Calu3 (cell line): ENCODE data around the gene FOXP1. TPM values are rescaled to one million over a fixed set of nuclear protein-coding genes. Genes with fewer than 3 reads are reported as not detected.

ENCODE experiments used
- BruUV-seq: library from RNA; stranded (reverse); fragments of 400-500 nt; replicated peaks from 2 replicates; lab custom pipeline; 2021; lab: Mats Ljungman, UMichigan
- CTCF ChIA-PET: fragments of 300-600 bp; sonication (Branson Sonifier 250); formaldehyde crosslinking; loops from one replicate; lab custom pipeline; 2022; ENCODE audit warnings: antibody characterized with exemption; lab: Charles Lee
- DNase-seq: peaks from one replicate; pipeline ENCODE4 v3.0.0; 2022
- H3K27ac Mint-ChIP-seq: one replicate; pipeline ENCODE4 v1.8.0; 2022; ENCODE audit warnings: mixed read lengths; ENCODE audit not compliant: unreplicated experiment
- H3K27me3 Mint-ChIP-seq: one replicate; pipeline ENCODE4 v1.8.0; 2022; ENCODE audit warnings: mixed read lengths; ENCODE audit not compliant: unreplicated experiment
- H3K36me3 Mint-ChIP-seq: one replicate; pipeline ENCODE4 v1.8.0; 2022; ENCODE audit warnings: mild to moderate bottlenecking, moderate library complexity, mixed read lengths; ENCODE audit not compliant: insufficient read depth, unreplicated experiment
- H3K4me1 Mint-ChIP-seq: one replicate; pipeline ENCODE4 v1.8.0; 2022; ENCODE audit warnings: mild to moderate bottlenecking, low read depth, mixed read lengths; ENCODE audit not compliant: unreplicated experiment
- H3K4me3 Mint-ChIP-seq: one replicate; pipeline ENCODE4 v1.8.0; 2022; ENCODE audit warnings: mild to moderate bottlenecking, low read depth, moderate library complexity, mixed read lengths; ENCODE audit not compliant: unreplicated experiment
- H3K9me3 Mint-ChIP-seq: one replicate; pipeline ENCODE4 v1.8.0; 2022; ENCODE audit warnings: low read depth, mixed read lengths; ENCODE audit not compliant: unreplicated experiment
- intact Hi-C: fragments of 100-400 bp; cut with micrococcal nuclease; formaldehyde crosslinking; loops from one replicate; pipeline ENCODE4 v1.10.0; 2022; ENCODE audit not compliant: unreplicated experiment
- total RNA-seq: library from RNA; stranded (reverse); gene quantifications from 2 replicates; pipeline ENCODE4 v1.2.3, GENCODE V29; 2022
- TF ChIP-seq, protein P1 (sequence below): fragments of 200-600 bp; IDR thresholded peaks from one replicate; pipeline ENCODE4 v1.8.0; 2022; ENCODE audit warnings: antibody characterized with exemption; ENCODE audit not compliant: unreplicated experiment

FOXP1 gene
- total RNA-seq, 1 experiment from 2014 or later = 82.8 TPM

DNA sequence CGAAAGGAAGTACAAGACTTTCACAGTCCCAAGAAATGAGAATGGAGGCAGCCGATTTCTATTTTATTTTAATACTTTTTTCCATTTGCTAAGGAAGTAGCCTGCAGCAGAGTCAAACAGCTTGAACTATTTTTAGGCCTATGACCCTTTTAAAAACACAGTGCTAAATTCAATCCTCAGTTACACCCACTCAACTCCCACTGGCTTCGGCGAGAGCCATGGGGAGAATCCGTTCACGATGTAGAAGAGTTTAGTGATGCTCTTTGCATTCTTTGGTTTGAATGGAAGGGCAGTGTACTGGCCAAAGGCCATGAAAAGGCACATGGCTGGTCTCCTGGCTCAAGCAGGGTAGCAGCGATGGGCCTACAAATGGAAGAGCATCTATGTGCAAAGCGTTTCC is 343.5 kb downstream of the FOXP1 start:
- Mint-ChIP-seq H3K27ac (no peak overlapping the region), H3K4me3 (no peak overlapping the region), H3K9me3 (no peaks in the 10 kb centered on the region), H3K4me1 (peaks cover 20% of the 10 kb centered on the region), H3K27me3 (no peaks in the 10 kb centered on the region), H3K36me3 (no peaks in the 10 kb centered on the region)
- no TSS peak for BruUV-seq
- CTCF ChIA-PET = no interaction called here
- TF ChIP-seq, protein P1, sequence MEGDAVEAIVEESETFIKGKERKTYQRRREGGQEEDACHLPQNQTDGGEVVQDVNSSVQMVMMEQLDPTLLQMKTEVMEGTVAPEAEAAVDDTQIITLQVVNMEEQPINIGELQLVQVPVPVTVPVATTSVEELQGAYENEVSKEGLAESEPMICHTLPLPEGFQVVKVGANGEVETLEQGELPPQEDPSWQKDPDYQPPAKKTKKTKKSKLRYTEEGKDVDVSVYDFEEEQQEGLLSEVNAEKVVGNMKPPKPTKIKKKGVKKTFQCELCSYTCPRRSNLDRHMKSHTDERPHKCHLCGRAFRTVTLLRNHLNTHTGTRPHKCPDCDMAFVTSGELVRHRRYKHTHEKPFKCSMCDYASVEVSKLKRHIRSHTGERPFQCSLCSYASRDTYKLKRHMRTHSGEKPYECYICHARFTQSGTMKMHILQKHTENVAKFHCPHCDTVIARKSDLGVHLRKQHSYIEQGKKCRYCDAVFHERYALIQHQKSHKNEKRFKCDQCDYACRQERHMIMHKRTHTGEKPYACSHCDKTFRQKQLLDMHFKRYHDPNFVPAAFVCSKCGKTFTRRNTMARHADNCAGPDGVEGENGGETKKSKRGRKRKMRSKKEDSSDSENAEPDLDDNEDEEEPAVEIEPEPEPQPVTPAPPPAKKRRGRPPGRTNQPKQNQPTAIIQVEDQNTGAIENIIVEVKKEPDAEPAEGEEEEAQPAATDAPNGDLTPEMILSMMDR = no peak
- no peak for DNase-seq
- intact Hi-C loops = loop anchor here (10.0 kb wide), 1 partner anchor 155 kb away; no protein-coding TSS in a partner anchor

DNA sequence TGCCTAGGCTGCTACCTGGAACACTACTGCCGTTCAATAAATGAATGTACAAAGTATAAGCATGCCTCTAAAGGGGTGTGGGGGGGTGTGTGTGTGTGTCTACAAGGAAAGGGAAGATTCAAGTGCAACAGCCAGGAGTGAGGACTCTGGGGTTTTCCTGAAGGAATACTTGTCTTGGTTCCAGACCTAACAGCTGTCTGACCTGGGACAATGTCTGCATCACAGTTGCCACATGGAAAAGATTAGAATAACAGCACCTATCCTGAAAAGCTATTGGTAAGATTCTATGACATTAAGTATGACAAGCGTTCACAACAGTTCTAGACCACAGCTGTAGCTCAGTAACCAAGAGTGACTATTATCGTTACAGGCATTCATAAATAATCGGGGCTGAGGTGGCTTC is 345.2 kb downstream of the FOXP1 start:
- Mint-ChIP-seq H3K4me3 (no peak overlapping the region), H3K4me1 (peaks cover 8% of the 10 kb centered on the region), H3K27me3 (no peaks in the 10 kb centered on the region), H3K36me3 (no peaks in the 10 kb centered on the region), H3K27ac (no peak overlapping the region), H3K9me3 (no peaks in the 10 kb centered on the region)
- BruUV-seq = no TSS peak
- intact Hi-C loops = no loop called here
- DNase-seq = no peak
- TF ChIP-seq, protein P1 = no peak
- CTCF ChIA-PET = no interaction called here

DNA sequence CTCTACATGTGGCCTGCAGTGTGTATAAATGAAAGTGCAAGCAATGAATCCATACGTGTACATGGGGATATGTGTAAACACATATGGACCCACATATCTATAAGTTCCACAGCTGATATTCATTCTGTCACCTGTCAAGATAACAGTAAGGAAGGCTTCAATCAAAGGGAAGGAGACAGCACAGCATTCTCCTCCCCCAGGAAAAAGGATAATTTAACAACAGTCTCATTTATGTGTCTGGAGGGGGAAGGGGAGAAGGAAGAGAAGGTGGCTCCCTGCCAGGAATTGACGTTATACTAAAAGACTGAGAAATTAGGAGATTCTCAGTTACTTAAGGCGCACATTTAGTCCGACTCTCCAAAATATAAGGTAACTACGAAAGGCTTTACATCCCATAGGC is 345.9 kb downstream of the FOXP1 start:
- intact Hi-C loops = no loop called here
- Mint-ChIP-seq H3K9me3 (no peaks in the 10 kb centered on the region), H3K27me3 (no peaks in the 10 kb centered on the region), H3K27ac (no peak overlapping the region), H3K4me1 (peaks cover 8% of the 10 kb centered on the region), H3K4me3 (no peak overlapping the region), H3K36me3 (no peaks in the 10 kb centered on the region)
- no peak for DNase-seq
- BruUV-seq = no TSS peak
- TF ChIP-seq, protein P1 = no peak
- CTCF ChIA-PET = interaction anchor here (0.6 kb wide), 1 partner anchor 65 kb away, joined by 4 read pairs; no protein-coding TSS in a partner anchor

DNA sequence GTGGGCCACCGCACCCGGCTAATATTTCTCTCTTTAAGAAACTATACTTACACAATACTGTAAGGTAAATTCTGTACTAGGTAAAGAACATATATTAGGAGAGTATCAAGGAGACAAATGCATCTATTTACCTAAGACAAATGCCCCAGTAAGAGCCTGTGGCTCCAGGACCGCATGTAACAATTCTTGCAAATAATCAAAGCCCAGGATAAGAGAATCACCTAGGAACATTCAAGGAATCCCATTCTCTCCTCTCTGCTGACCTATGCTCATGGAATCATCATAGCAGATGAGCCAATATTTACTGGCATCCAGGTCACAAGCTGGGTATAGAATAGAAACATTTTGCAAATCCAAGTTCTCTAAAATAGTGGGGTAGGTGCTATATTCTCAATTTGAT is 347.7 kb downstream of the FOXP1 start:
- Mint-ChIP-seq H3K36me3 (no peaks in the 10 kb centered on the region), H3K27me3 (no peaks in the 10 kb centered on the region), H3K9me3 (no peaks in the 10 kb centered on the region), H3K27ac (no peak overlapping the region), H3K4me1 (peaks cover 8% of the 10 kb centered on the region), H3K4me3 (no peak overlapping the region)
- no TSS peak for BruUV-seq
- TF ChIP-seq, protein P1 = no peak
- intact Hi-C loops = no loop called here
- no peak for DNase-seq
- CTCF ChIA-PET = no interaction called here
